K562 (cell line): Measurements from ENCODE around the gene ARHGAP29. TPM values are rescaled to one million over a fixed set of nuclear protein-coding genes. Genes with fewer than 3 reads are reported as not detected.

ENCODE experiments used
- ATAC-seq: fragments of 200-7000 bp; cut with Tn5 transposase; 3 replicates; pipeline ENCODE4 v1.9.1; 2020; ENCODE audit warnings: moderate library complexity
- BruUV-seq: library from RNA; stranded (reverse); fragments of 400-500 nt; replicated peaks from 2 replicates; lab custom pipeline; 2021; lab: Mats Ljungman, UMichigan
- CTCF ChIA-PET: fragments of 300-600 bp; formaldehyde crosslinking; extraction: SDS; loops from one replicate; lab custom pipeline; 2021; ENCODE audit warnings: low intra/inter-chr PET ratio; lab: Yijun Ruan, JAX
- POLR2A ChIA-PET: fragments of 300-600, 350-650 bp; sonication (Branson Sonifier 250); formaldehyde crosslinking; extraction: SDS; loops from one replicate; lab custom pipeline; 2021; ENCODE audit warnings: antibody characterized with exemption, inconsistent platforms; lab: Yijun Ruan, JAX
- DNase-seq, 4 experiments: peaks; one replicate each; pipeline versions ENCODE4 v3.0.0 to v3.0.0-alpha.2; 2011 to 2018; ENCODE audit warnings: low spot score in 3 of 4, mixed read lengths in 3 of 4; ENCODE audit errors: extremely low read depth in 1 of 4
- FAIRE-seq: peaks from 2 replicates; lab custom pipeline; 2011; peaks lifted over from hg19 to GRCh38; lab: Jason Lieb, UNC
- H2AFZ ChIP-seq: 2 replicates; pipeline ENCODE4 v1.6.0; 2011; ENCODE audit warnings: low read depth, low read length, control low read depth, inconsistent platforms
- H3K27ac ChIP-seq: fragments of 200-600 bp; 3 replicates; pipeline ENCODE4 v1.8.0; 2011; ENCODE audit warnings: low read depth, mild to moderate bottlenecking, control low read depth, inconsistent platforms, low read length, moderate library complexity, mixed read lengths; ENCODE audit errors: extremely low read depth
- H3K27me3 ChIP-seq, 2 experiments: fragments of 300-600 bp in 1 of 2; 2 replicates in 1 of 2; 3 replicates in 1 of 2; pipeline versions ENCODE4 v1.6.0 to v1.8.0; 2011; ENCODE audit warnings: inconsistent platforms in 2 of 2, low read length in 2 of 2, mild to moderate bottlenecking in 1 of 2, mixed read lengths in 1 of 2, moderate library complexity in 1 of 2; ENCODE audit not compliant: control insufficient read depth in 2 of 2, insufficient read depth in 2 of 2
- H3K36me3 ChIP-seq: fragments of 300-600 bp; 3 replicates; pipeline ENCODE4 v1.8.0; 2011; ENCODE audit warnings: mild to moderate bottlenecking, low read length, inconsistent platforms; ENCODE audit not compliant: control insufficient read depth, insufficient read depth
- H3K4me1 ChIP-seq, 2 experiments: fragments of 200-600 bp in 1 of 2; replicated peaks in 1 of 2; 2 replicates in 1 of 2; 3 replicates in 1 of 2; pipeline versions ENCODE4 v1.5.1 to v1.8.0; 2011; ENCODE audit warnings: inconsistent platforms in 2 of 2, low read length in 2 of 2, mild to moderate bottlenecking in 1 of 2, mixed read lengths in 1 of 2, moderate library complexity in 1 of 2; ENCODE audit not compliant: control insufficient read depth in 2 of 2, insufficient read depth in 2 of 2
- H3K4me2 ChIP-seq: 2 replicates; pipeline ENCODE4 v1.6.1; 2011; ENCODE audit warnings: low read length, control low read depth, inconsistent platforms, mixed read lengths; ENCODE audit not compliant: insufficient read depth
- H3K4me3 ChIP-seq: fragments of 200-600 bp; sonication (generic), shearing (Covaris generic); 2 replicates; pipeline ENCODE4 v1.5.1; 2016; ENCODE audit warnings: control low read depth, inconsistent platforms
- H3K79me2 ChIP-seq: fragments of 200-600 bp; 3 replicates; pipeline ENCODE4 v1.8.0; 2011; ENCODE audit warnings: low read length, inconsistent platforms; ENCODE audit not compliant: control insufficient read depth, insufficient read depth
- H3K9ac ChIP-seq, 2 experiments: 2 replicates each; pipeline versions ENCODE4 v1.6.0 to v1.6.1; 2011; ENCODE audit warnings: low read depth in 2 of 2, low read length in 2 of 2, control low read depth in 1 of 2, inconsistent platforms in 1 of 2, mild to moderate bottlenecking in 1 of 2, mixed read lengths in 1 of 2; ENCODE audit not compliant: insufficient read depth in 1 of 2
- H3K9me1 ChIP-seq: one replicate; pipeline ENCODE4 v1.6.0; 2011; ENCODE audit warnings: inconsistent platforms, mild to moderate bottlenecking, low read length, moderate library complexity; ENCODE audit not compliant: control insufficient read depth, insufficient read depth
- H3K9me3 ChIP-seq: replicated peaks from 2 replicates; pipeline ENCODE4 v1.5.1; 2011; ENCODE audit warnings: low read depth, low read length, inconsistent platforms; ENCODE audit not compliant: control insufficient read depth, insufficient read depth
- H4K20me1 ChIP-seq: replicated peaks from 2 replicates; pipeline ENCODE4 v1.6.1; 2011; ENCODE audit warnings: low read length, inconsistent platforms, mixed read lengths; ENCODE audit not compliant: control insufficient read depth, insufficient read depth
- BRD9 ChIP-seq: fragments of 450-650 bp; IDR thresholded peaks from 2 replicates; pipeline ENCODE4 v1.6.1; 2018; ENCODE audit warnings: low read depth; ENCODE audit not compliant: partially characterized antibody
- C11orf30 ChIP-seq: fragments of 450-650 bp; IDR thresholded peaks from 2 replicates; pipeline ENCODE4 v1.6.1; 2016; ENCODE audit warnings: low read depth, mild to moderate bottlenecking
- CBX3 ChIP-seq, 2 experiments: IDR thresholded peaks; 1 replicate in 1 of 2; 2 replicates in 1 of 2; pipeline ENCODE4 v1.6.1; 2012; ENCODE audit warnings: inconsistent platforms in 2 of 2, low read length in 2 of 2, borderline replicate concordance in 1 of 2, control low read depth in 1 of 2
- ESRRB ChIP-seq: fragments of 250-450 bp; sonication (Bioruptor Pico); IDR thresholded peaks from 2 replicates; pipeline ENCODE4 v1.5.0; 2020; ENCODE audit warnings: mild to moderate bottlenecking, moderate library complexity, borderline replicate concordance
- GATA2 ChIP-seq: sonication (generic); formaldehyde crosslinking; IDR thresholded peaks from 2 replicates; pipeline ENCODE4 v1.4.0; 2020; ENCODE audit warnings: mild to moderate bottlenecking, missing genetic modification reagents
- MBD2 ChIP-seq: sonication (generic); IDR thresholded peaks from 2 replicates; pipeline ENCODE4 v1.6.1; 2016; ENCODE audit warnings: low read depth, borderline replicate concordance
- NFXL1 ChIP-seq: fragments of 450-650 bp; formaldehyde crosslinking; IDR thresholded peaks from 2 replicates; pipeline ENCODE4 v1.4.0; 2021; ENCODE audit warnings: mild to moderate bottlenecking
- NR2C2 ChIP-seq, 2 experiments: fragments of 200-800 bp in 1 of 2; sonication (Bioruptor generic) in 1 of 2; sonication (generic) in 1 of 2; formaldehyde crosslinking in 1 of 2; IDR thresholded peaks; 2 replicates each; pipeline versions ENCODE4 v1.6.1 to v1.8.0; 2016 to 2022; ENCODE audit warnings: mild to moderate bottlenecking in 1 of 2, missing compliant biosample characterization in 1 of 2, missing genetic modification characterization in 1 of 2, missing genetic modification reagents in 1 of 2
- RBM39 ChIP-seq: fragments of 200-400 bp; formaldehyde crosslinking; optimal IDR thresholded peaks from 2 replicates; pipeline ENCODE3; 2018; ENCODE audit warnings: low read depth, low read length
- SMC3 ChIP-seq: conservative IDR thresholded peaks from 2 replicates; pipeline ENCODE4 v1.6.1; 2011; ENCODE audit warnings: low read depth, low read length, improper control_type of control experiment; ENCODE audit not compliant: insufficient read depth
- SRSF7 ChIP-seq: fragments of 200-400 bp; formaldehyde crosslinking; optimal IDR thresholded peaks from 2 replicates; pipeline ENCODE3; 2017; ENCODE audit warnings: mild to moderate bottlenecking, low read depth, low read length
- STAT5B ChIP-seq: fragments of 250-450 bp; sonication (Bioruptor Pico); IDR thresholded peaks from 2 replicates; pipeline ENCODE4 v1.8.0; 2021; ENCODE audit warnings: mild to moderate bottlenecking, inconsistent platforms
- ZNF133 ChIP-seq: fragments of 250-450 bp; sonication (Bioruptor Pico); IDR thresholded peaks from 2 replicates; pipeline ENCODE4 v1.4.0; 2020; ENCODE audit warnings: mild to moderate bottlenecking
- ZSCAN32 ChIP-seq: fragments of 450-650 bp; formaldehyde crosslinking; IDR thresholded peaks from 2 replicates; pipeline ENCODE4 v1.4.0; 2020; ENCODE audit warnings: mild to moderate bottlenecking, moderate library complexity
- WGBS: fragments of 100-300 bp; shearing (Covaris generic); methylation state at CpG from one replicate; pipeline ENCODE4 v1.1.6; 2016; ENCODE audit warnings: low coverage, mixed read lengths; ENCODE audit not compliant: insufficient coverage; ENCODE audit errors: missing lambda C conversion rate; 5-methylcytosine and 5-hydroxymethylcytosine counted together
- in situ Hi-C: fragments of 300-500 bp; cut with MboI; formaldehyde crosslinking; loops from 4 replicates; pipeline ENCODE4 v1.15.0; 2018; ENCODE audit warnings: inconsistent platforms, mixed read lengths
- intact Hi-C: fragments of 100-400 bp; cut with micrococcal nuclease; formaldehyde crosslinking; loops from 2 replicates; pipeline ENCODE4 v1.14.2; 2022
- polyA plus RNA-seq, 8 experiments: library from polyadenylated mRNA; depleted of rRNA in 4 of 8; stranded (reverse) in 5 of 8; unstranded in 3 of 8; fragments of >200 nt; fragmentation: Nextera tagmentation in 2 of 8; fragmentation: Illumina TruSeq in 1 of 8; extraction: Ambion mirVana in 2 of 8; extraction: Trizol in 1 of 8; gene quantifications; 2 replicates each; pipeline versions ENCODE4 v1.2.1 to v1.2.3, GENCODE V29; 2011 to 2014; ENCODE audit warnings: inconsistent platforms in 1 of 8, missing spikeins in 1 of 8
- total RNA-seq, 7 experiments: library from RNA; depleted of rRNA in 6 of 7; stranded (reverse); fragments of >200 nt in 6 of 7; fragmentation: Illumina TruSeq in 2 of 7; extraction: Trizol in 2 of 7; gene quantifications; 2 replicates each; pipeline versions ENCODE4 v1.2.1 to v1.2.3, GENCODE V29; 2011 to 2021; ENCODE audit warnings: low replicate concordance in 1 of 7
- TF ChIP-seq, protein P1 (sequence below), 2 experiments: IDR thresholded peaks; 2 replicates each; pipeline ENCODE4 v1.6.1; 2011; ENCODE audit warnings: borderline replicate concordance in 1 of 2, control low read depth in 1 of 2, low read depth in 1 of 2, low read length in 1 of 2, mild to moderate bottlenecking in 1 of 2, mixed read lengths in 1 of 2, moderate library complexity in 1 of 2; ENCODE audit not compliant: insufficient read depth in 1 of 2, insufficient read length in 1 of 2, poor library complexity in 1 of 2, severe bottlenecking in 1 of 2; ENCODE audit errors: extremely low read depth in 1 of 2

The ARHGAP29 gene
- total and polyA plus RNA-seq, 9 of the 15 experiments (the other 6 are each of a cell fraction or from before 2014, with no cell fraction given) = under 0.01 to 0.13 (median 0.02) TPM; not detected in 5

DNA sequence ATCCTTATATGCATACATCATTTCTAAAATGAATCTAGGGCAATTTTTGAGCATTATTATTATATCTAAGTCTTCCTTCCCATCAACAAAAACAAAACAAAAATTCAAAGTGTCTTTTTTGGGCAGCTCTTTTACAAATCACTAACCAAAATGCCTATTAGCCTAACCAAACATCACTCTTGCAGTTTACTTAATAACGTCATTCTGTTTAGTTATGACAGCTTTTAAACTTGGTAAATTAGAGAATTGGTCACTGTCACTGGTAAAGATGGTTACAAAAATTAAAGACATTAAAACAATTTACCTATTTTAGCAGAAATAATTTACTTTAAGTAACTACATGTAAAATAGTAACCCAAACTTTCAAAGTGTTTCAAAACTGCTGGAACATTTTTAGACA lies 2.8 kb downstream of the ARHGAP29 start:
- POLR2A ChIA-PET = no interaction called here
- peaks cover 0 to 19% of the 10 kb centered on the region in 2 experiments; a peak in 2 of 5 replicates for H3K27me3 ChIP-seq
- no peak for TF ChIP-seq ZSCAN32 (CRISPR knock-in tag)
- TF ChIP-seq, protein P1, sequence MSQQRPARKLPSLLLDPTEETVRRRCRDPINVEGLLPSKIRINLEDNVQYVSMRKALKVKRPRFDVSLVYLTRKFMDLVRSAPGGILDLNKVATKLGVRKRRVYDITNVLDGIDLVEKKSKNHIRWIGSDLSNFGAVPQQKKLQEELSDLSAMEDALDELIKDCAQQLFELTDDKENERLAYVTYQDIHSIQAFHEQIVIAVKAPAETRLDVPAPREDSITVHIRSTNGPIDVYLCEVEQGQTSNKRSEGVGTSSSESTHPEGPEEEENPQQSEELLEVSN (IDR thresholded peaks at IDR 0.05; ENCODE audit: borderline replicate concordance in 1 of 2, extremely low read depth in 1 of 2, insufficient read depth in 1 of 2, insufficient read length in 1 of 2, low read depth in 1 of 2, low read length in 1 of 2, poor library complexity in 1 of 2, severe bottlenecking in 1 of 2) = no peak
- no peak for TF ChIP-seq ESRRB (CRISPR knock-in tag)
- TF ChIP-seq SRSF7 = no peak
- TF ChIP-seq SMC3 = no peak
- no peak for TF ChIP-seq RBM39
- no peak for TF ChIP-seq GATA2 (CRISPR knock-in tag)
- no peak for TF ChIP-seq C11orf30
- no peak for TF ChIP-seq NFXL1 (CRISPR knock-in tag)
- TF ChIP-seq ZNF133 (CRISPR knock-in tag) = no peak
- TF ChIP-seq MBD2 = no peak
- no peak for TF ChIP-seq BRD9
- no peak for TF ChIP-seq CBX3 (IDR thresholded peaks at IDR 0.05; ENCODE audit: borderline replicate concordance in 1 of 2, low read length in 2 of 2)
- no peak for TF ChIP-seq STAT5B (CRISPR knock-in tag)
- TF ChIP-seq NR2C2 (CRISPR knock-in tag; IDR thresholded peaks at IDR 0.05) = no peak
- TF ChIP-seq NR2C2 (tag; IDR thresholded peaks at IDR 0.05) = no peak
- FAIRE-seq (no peak), DNase-seq (no peak), ATAC-seq (no peak)
- no peak overlapping the region for H3K4me2 ChIP-seq
- no peaks in the 10 kb centered on the region for H3K79me2 ChIP-seq
- peaks cover 0 to 9% of the 10 kb centered on the region in 2 experiments; a peak in 2 of 5 replicates for H3K4me1 ChIP-seq
- no peak overlapping the region for H3K27ac ChIP-seq
- 0% methylated on average over 1 of the region's 1 CpG for WGBS
- H3K9me1 ChIP-seq = no peaks in the 10 kb centered on the region
- CTCF ChIA-PET = no interaction called here
- H3K9me3 ChIP-seq = no peaks in the 10 kb centered on the region
- intact Hi-C loops (no loop called here), in situ Hi-C loops (no loop called here)
- BruUV-seq = no TSS peak
- H2AFZ ChIP-seq = no peak overlapping the region
- no peak overlapping the region for H3K9ac ChIP-seq
- H4K20me1 ChIP-seq = no peaks in the 10 kb centered on the region
- H3K4me3 ChIP-seq = no peak overlapping the region
- no peaks in the 10 kb centered on the region for H3K36me3 ChIP-seq
